Right ventricle myocardium superior (tissue), 1 donor: ENCODE data around the gene SEZ6L. TPM values are rescaled to one million over a fixed set of nuclear protein-coding genes. Genes with fewer than 3 reads are reported as not detected.

ENCODE experiments used
- ATAC-seq: fragments of 200-7000 bp; cut with Tn5 transposase; one replicate; pipeline ENCODE4 v1.9.1; 2020; ENCODE audit warnings: mild to moderate bottlenecking; ENCODE audit not compliant: poor library complexity
- DNase-seq: peaks from one replicate; pipeline ENCODE4 v3.0.0-alpha.2; 2020
- intact Hi-C: fragments of 100-400 bp; cut with DNase I; formaldehyde crosslinking; loops from one replicate; pipeline ENCODE4 v1.11.2; 2022
- total RNA-seq: library from RNA; stranded (reverse); fragmentation: NEBNext Ultra II Directional; extraction: Animal tissue kit (Norgen Biotek cat#: 25700); gene quantifications from one replicate; pipeline ENCODE4 v1.2.1, GENCODE V29; 2021
- donor health status: DM: no; HTN: yes; CAD: no; lungs with severe emphysema.

SEZ6L gene
- total RNA-seq, 1 donor from 2014 or later, result 0.11 TPM

DNA sequence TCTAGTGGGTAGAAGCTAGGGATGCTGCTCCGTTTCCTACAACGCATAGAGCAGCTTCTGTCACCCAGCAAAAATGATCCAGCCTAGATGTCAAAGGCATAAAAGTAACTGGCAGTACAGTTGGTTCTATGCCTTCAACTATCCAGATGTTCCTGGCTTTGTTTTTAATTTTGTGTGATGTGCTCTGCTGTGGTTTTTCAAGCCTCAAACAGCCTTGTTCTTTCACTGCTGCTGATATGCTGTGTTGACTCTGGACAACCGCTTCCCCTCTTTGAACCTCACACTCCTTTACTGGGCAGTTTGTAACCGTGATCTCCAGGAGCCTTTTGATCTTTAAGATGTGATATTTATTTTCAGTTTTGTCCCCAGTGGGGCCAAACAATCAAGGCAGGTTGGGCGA is 116.4 kb downstream of the SEZ6L start:
- intact Hi-C loops, result no loop called here
- ATAC-seq (no peak), DNase-seq (no peak)

DNA sequence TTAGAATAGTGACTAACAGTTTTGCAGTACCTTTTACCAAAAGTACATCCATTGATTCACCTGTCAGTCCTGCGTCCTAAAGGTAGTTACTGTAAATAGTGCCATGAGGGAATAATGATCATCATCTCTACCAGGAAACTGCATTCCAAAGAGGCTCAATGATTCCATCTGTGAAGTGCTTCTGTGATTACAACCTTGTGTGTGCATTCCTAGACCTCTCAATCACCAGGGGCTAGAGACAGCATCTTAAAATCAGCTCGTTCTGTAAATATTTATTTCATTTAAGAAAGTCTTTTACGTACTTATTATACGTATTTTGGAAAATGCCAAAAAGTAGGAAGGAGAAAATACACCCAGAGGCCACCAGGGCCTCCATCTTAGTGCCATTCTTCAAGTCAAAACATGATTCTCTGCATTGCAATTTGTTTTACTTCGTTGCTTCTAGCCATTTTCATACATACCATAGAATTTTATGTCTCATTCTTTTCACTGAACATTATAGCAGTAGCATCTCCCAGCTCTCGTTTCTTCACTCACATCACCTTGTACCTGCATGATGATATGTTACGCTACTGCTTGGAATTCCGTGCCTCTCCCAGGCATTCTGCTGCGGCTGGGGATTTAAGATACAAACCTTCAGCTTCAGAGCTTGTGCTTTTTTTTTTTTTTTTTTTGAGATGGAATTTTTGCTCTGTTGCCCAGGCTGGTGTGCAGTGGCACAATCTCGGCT is 117.0 kb downstream of the SEZ6L start:
- intact Hi-C loops, result no loop called here
- ATAC-seq, result no peak
- no peak for DNase-seq

DNA sequence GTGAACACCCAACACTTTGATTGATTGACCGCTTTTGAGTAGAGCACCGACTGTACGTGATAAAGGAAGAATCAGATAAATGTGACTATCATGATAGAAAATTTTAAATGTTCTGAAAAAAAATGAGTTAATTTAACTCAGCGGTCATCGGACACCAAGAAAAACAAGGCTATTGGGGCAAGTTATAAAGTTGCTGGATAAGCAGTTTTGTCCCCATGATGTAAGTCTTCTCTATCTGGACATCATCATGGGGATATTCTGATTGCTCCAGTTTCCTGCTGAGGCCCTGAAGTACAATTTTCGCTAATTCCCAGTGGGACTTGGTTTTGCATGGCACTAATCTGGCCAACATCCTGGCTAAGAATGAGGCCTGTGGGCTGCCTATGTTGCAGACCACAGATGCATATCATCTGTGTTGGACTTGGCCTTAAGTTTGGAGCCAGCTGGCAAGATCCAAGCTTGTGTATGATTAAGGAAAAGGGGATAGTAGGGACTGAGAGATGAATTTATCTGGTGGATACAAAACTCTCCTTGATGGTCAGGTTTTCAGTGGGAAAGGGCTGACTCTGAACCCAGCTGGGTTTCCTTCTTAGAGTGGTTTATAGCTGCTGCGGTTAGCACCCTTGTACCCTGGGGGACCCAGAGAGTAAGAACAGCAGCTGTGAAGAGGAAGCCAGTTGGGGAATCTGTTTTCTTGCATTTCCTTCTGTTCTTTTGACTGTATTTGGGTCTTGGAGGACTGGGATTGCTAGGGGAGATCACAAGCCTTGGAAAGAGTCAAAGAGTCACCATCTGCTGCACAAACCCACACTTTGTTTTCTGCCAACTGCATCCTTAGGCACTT is 118.3 kb downstream of the SEZ6L start:
- ATAC-seq (no peak), DNase-seq (no peak)
- intact Hi-C loops, result no loop called here

DNA sequence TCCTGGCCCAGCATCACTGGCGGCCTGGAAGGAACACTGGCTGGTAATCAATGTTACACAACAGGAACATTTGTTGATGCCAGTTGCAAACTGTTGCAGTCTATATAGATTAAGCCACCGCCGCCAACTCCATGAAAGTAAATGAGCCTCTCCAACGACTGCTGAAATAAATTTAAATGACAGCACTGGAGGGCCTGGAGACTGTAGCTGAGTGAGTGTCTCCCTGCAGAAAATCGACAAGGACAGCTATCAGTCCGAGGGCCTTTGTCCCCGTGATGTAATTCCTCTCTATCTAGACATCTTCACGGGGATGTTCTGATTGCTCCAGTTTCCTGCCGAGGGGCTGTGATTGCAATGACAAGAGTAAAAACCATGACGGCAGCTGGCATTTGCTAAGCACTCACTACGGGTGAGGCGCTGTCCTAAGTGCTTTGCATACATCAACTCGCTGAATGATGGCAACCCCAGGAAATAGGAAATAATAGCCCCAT is 120.4 kb downstream of the SEZ6L start:
- no peak for ATAC-seq
- no peak for DNase-seq
- intact Hi-C loops, result no loop called here

DNA sequence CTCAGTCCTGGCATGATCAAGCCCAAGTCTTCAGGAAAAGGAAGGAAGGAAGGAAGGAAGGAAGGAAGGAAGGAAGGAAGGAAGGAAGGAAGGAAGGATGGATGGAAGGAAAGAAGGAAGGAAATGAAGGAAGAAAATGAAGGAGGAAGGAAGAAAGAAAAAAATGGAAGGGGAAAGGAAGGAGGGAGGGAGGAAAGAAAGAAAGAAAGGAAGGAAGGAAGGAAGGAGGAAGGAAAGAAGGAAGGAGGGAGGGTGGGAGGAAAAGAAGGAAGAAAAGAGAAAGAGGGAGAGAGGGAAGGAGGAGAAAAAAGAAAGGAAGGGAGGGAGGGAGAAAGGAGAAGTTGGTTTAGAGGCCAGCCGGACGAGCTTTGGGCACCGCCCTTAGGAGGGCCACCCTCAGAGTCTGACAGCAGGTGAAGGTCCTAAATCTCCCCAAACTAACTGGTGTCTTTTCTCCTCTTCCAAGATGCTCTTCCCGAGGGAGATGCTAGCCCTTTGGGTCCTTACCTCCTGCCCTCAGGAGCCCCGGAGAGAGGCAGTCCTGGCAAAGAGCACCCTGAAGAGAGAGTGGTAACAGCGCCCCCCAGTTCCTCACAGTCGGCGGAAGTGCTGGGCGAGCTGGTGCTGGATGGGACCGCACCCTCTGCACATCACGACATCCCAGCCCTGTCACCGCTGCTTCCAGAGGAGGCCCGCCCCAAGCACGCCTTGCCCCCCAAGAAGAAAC is 122.8 kb downstream of the SEZ6L start:
- no peak for ATAC-seq
- intact Hi-C loops, result no loop called here
- no peak for DNase-seq

DNA sequence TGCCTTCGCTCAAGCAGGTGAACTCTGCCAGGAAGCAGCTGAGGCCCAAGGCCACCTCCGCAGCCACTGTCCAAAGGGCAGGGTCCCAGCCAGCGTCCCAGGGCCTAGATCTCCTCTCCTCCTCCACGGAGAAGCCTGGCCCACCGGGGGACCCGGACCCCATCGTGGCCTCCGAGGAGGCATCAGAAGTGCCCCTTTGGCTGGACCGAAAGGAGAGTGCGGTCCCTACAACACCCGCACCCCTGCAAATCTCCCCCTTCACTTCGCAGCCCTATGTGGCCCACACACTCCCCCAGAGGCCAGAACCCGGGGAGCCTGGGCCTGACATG is 123.4 kb downstream of the SEZ6L start:
- no peak for DNase-seq
- intact Hi-C loops, result no loop called here
- no peak for ATAC-seq

DNA sequence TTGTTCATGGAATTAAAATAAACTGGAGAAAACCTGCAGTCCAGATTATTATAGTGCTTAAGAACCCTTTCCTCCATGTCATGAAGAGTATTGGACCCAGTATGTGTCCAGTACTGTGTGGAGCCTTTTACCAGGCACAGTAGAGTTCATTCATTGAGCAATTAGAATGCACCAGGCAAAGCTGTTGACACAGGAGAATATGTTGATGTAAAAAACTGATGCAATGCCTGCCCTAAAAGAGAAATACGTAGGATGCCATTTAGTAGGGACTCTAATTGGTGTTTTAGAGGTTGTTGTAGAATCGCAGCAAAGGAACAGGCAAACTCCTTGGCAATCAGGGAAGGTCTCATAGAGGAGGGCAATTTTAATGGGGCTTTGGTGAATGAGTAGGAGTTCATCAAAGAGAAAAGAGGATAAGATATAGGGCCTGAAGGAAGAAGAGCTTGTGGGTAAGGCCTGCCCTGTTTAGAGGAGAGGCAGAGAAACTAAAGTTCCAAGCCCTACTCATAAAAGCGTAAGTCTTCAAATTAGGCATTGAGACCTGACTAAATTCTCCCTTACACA is 126.4 kb downstream of the SEZ6L start:
- intact Hi-C loops, result no loop called here
- ATAC-seq (no peak), DNase-seq (no peak)

DNA sequence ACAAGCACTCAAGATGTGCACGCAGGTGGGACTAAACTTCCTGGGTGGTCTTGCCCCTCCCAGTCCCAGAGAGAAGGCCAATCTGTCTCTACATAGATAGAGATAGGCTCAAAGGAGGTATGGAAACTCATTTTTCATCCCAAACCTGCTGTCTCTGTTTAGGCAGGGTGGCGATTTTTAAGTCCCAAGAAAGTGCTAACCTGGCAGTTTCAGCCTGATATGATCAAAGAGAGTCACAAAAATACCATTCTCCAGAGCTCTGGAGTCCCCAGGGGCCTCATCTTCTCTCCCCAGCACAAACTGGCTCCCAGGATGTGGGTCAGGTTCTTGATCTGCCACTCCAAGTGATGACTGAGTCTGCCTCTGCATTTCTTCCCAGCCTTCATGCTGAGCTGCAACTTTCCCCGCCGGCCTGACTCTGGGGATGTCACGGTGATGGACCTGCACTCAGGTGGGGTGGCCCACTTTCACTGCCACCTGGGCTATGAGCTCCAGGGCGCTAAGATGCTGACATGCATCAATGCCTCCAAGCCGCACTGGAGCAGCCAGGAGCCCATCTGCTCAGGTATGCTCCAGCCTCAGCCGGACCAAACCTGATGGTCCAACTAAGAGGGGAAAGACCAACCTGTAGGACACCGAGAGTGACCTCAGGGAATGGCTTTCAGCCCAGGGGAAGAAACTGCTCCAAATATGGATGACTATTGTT is 129.5 kb downstream of the SEZ6L start:
- no peak for ATAC-seq
- no peak for DNase-seq
- intact Hi-C loops, result no loop called here

DNA sequence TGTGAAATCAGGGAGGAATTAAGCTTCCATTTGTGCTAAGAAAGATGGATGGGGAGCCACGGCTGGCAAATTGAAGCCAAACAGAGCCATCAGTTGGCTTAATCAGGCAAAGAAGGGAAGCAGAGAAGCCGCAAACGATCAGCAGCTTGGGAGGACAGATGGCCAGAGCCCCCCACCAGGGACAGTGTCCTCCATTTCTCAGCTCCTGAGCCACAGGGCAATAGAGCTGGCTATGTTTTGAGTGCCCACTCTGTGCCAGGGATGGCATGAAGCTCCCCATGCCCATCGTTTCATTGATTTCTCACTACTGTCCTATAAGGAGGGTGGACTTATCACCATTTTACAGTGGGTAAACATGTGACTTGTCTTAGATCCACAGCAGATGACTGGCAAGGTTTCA is 133.5 kb downstream of the SEZ6L start:
- no peak for ATAC-seq
- DNase-seq, result no peak
- intact Hi-C loops, result no loop called here

DNA sequence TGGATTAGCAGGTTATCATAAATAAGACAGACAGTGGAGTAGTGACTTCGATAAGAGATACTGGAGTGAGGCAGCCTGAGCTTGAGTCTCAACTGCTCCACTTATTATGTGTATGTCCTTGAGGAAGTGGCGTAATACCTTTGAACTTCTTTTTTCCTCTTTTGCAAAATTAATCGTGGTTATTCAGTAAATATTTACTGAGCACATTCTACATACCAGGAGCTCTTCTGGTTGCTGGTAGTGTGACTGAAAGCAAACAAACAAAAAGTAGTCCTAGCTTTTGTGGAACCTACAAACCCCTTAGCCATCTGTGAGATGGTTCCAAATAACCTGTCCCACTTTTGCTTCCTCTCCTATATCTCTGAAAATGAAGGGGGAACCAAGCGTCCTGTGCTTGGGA is 134.2 kb downstream of the SEZ6L start:
- DNase-seq (no peak), ATAC-seq (no peak)
- intact Hi-C loops, result no loop called here

DNA sequence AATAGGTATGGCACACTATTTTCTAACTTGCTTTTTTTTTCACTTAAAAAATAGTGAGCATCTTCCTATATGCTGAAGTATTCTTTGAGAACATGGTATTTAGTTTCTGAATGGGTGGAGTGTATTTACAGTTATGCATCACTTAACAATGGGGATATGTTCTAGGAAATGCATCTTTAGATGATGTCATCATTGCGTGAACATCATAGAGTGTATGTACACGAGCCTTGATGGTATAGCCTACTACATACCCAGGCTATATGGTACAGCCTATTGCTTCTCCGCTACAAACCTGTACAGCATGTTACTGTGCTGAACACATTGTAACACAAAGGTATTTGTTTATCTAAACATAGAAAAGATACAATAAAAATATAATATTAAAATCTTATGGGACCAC is 135.5 kb downstream of the SEZ6L start:
- no peak for ATAC-seq
- no peak for DNase-seq
- intact Hi-C loops, result no loop called here

DNA sequence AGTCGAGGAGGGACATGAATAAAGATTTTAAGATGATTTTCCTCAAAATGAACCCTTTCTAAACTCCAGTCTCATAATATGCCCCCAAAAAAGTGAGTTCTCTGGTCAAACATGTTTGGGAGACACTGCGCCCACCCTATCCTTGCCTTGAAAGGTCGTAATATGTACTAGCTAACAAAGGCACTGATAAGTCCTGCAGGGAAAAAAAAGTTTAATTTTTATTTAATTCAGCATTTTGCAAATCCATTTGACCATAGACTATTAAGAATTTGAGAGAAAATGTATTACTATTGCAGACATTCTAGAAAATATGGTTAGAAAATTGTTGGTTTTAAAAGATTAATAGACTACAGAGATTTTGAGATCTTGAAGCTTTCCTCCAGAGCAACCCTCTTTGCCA is 139.2 kb downstream of the SEZ6L start:
- no peak for DNase-seq
- ATAC-seq, result no peak
- intact Hi-C loops, result no loop called here

DNA sequence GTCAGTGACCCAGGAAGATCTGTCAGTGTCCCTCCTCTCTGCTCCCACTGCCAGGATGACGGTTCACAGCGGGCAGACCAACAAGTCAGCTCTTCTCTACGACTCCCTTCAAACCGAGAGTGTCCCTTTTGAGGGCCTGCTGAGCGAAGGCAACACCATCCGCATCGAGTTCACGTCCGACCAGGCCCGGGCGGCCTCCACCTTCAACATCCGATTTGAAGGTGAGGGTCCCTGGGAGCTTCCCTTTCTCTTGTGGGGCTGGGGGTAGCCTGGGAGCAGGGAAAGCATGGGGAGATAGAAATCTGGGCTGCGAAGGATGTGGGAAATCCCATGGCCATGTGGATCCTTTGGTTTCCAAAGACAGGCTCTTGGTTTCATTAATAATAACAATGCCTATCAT is 141.4 kb downstream of the SEZ6L start:
- DNase-seq, result no peak
- ATAC-seq, result no peak
- intact Hi-C loops, result no loop called here

DNA sequence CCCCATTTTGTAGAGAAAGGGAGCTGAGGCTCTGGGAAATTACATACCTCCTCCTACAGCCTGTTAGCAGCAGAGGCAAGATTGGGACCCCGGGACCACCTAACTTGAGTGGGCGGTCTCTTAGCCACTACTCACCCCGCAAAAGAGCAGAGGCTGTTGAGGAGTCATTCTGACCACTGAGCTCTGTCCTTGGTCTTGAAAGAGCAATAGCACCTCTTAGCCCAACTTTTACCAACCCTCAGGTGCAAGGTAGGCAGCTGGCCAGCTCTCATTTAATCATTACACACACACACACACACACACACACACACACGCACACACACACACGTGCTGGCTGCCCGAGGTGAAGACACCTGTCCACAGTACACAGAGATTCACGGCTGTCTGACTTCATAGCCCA is 144.0 kb downstream of the SEZ6L start:
- no peak for ATAC-seq
- intact Hi-C loops, result no loop called here
- no peak for DNase-seq

DNA sequence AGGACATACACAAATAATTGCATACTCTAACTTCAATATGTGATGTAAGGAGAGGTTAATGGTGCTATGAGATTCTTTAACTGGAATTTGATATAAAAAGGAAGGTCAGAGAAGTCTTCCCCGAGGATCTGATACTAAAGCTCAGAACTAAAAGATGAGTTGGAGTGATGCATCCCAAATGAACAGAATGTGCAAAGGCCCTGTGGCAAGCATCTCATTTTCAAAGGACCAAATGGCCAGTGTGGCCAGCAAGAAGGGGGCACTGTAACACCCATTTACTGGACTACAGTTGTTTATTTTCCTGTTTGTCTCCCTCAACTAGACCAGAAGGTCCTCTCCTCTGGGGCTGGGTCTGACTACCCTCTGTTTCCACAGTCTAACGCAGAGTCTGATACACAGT is 144.9 kb downstream of the SEZ6L start:
- no peak for DNase-seq
- no peak for ATAC-seq
- intact Hi-C loops, result no loop called here

DNA sequence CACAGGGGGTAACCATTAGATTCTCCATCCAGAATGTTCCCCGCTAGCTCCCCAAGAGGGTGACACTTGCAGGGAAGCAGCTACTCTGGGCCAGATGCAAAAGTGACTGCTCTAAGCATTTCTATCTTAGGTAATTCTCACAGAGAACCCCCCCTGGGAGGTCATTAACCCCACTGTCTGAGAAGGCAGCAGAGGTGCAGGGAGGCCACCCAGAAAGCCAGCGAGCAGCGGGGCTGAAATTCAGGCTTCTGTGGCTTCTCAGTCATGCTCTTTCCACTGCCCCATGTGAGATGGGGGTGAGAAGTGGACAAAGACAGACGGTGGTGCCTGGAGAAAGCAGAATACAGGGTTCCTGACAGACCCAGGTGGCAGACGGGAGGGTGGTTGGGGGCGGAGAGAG is 145.4 kb downstream of the SEZ6L start:
- intact Hi-C loops, result no loop called here

DNA sequence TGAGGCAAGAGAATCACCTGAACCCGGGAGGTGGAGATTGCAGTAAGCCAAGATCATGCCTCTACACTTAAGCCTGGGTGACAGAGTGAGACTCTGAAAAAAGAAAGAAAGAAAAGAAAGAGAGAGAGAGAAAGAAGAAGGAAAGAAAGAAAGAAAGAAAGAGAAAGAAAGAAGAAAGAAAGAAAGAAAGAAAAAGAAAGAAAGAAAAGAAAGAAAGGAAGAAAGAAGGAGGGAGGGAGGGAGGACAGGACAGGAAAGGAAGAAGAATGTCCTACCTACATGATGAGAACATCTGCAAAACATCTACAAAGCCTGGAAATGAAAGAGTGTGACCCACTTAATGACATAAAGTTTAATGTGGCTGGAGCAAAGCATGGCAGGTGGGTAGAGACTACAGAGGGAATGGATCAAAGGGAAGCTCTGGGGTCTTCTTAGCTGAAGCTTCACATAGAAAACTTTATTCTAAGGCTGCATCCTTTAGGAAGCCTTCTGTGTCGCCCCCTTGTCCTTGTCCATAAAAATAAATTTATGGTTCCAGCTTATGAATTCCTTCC is 147.5 kb downstream of the SEZ6L start:
- intact Hi-C loops, result no loop called here
- DNase-seq (no peak), ATAC-seq (no peak)

More for the DNA sequence above, 145.4 kb downstream of the SEZ6L start:
- no peak for ATAC-seq
- no peak for DNase-seq

DNA sequence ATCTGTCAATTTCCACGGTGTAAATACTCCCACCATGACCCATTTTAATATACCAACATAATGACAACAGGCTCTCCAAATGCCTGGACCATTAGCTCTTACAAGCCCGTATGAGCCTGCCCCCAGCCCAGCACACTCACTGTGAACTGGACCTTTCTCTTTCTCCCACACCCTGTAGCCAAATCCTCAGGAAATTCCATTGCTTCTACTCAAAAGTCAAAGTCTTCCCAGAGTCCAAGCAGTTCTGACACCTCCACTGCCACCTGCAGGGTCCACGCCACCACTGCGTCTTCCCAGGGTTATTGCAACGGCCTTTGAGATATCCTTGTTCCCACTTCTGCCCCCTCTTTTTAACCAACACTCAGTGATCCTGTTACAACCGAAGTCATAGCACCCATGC is 149.7 kb downstream of the SEZ6L start:
- intact Hi-C loops, result no loop called here
- no peak for ATAC-seq
- no peak for DNase-seq

DNA sequence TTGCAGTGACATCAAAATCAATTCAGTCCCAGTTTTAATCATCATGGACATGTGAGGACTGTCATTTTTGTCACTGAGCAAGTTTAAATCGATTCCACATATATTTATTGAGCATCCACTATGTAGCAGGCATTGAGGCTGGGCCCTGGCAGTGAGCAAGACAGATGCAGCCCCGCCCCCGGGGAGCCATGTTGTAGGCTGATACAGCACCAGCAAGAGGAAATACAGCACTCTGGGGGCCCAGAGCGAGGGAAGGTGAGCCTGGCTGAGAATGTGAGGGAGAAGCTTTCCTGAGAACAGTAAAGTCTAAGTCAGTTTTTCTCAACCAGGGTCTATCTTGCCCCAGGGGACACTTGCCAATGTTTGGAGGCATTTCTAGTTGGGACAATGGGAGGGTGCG is 151.2 kb downstream of the SEZ6L start:
- DNase-seq (no peak), ATAC-seq (no peak)
- intact Hi-C loops, result no loop called here
